Right atrium auricular region (tissue), 2 donors: ENCODE data around the gene NUAK2. TPM values are rescaled to one million over a fixed set of nuclear protein-coding genes. Genes with fewer than 3 reads are reported as not detected.
"Not testable (repeated sequence)": the region's sequence is repeated elsewhere in the genome, so short reads cannot be mapped to it uniquely, and the experiment has no call there.

Experiments used
- DNase-seq: peaks from one replicate; pipeline ENCODE4 v3.0.0-alpha.2; 2019; ENCODE audit warnings: low spot score
- H3K27ac ChIP-seq, 2 donors: fragments of 200-600 bp; sonication (generic); 1 replicate in 1 of 2; 2 replicates in 1 of 2; pipeline ENCODE4 v1.5.1; 2016 to 2019
- H3K27me3 ChIP-seq, 2 donors: fragments of 200-600 bp; sonication (generic); one replicate each; pipeline versions ENCODE4 v1.5.1 to v1.6.0; 2017 to 2019
- H3K36me3 ChIP-seq: fragments of 200-600 bp; sonication (generic); one replicate; pipeline ENCODE4 v1.5.1; 2016
- H3K4me1 ChIP-seq, 2 donors: fragments of 200-600 bp; sonication (generic); one replicate each; pipeline versions ENCODE4 v1.5.1 to v1.6.0; 2017 to 2019
- H3K4me3 ChIP-seq, 2 donors: fragments of 200-600 bp; sonication (generic); 1 replicate in 1 of 2; 2 replicates in 1 of 2; pipeline ENCODE4 v1.5.1; 2017 to 2019; ENCODE audit warnings: mild to moderate bottlenecking in 1 of 2, moderate library complexity in 1 of 2
- H3K9me3 ChIP-seq, 2 donors: fragments of 200-600 bp; sonication (generic); one replicate each; pipeline ENCODE4 v1.5.1; 2019
- CTCF ChIP-seq, 2 donors: fragments of 200-600 bp; sonication (generic); IDR thresholded peaks; one replicate each; pipeline ENCODE4 v1.5.1; 2019; ENCODE audit warnings: antibody characterized with exemption in 2 of 2
- total RNA-seq, 2 donors: library from RNA; depleted of rRNA; stranded (reverse); fragments of >200 nt; gene quantifications; one replicate each; pipeline ENCODE4 v1.1.0, GENCODE V29; 2016

NUAK2 gene
- total RNA-seq, 2 donors from 2014 or later: 0.67 to 1.7 TPM

GRCh38 chr1:205303247-205303888 lies 18.2 kb downstream of the NUAK2 start:
- no peak for TF ChIP-seq CTCF (IDR thresholded peaks at IDR 0.05)
- no peak for DNase-seq
- Histone ChIP-seq H3K27me3 (no peaks in the 10 kb centered on the region), H3K9me3 (no peaks in the 10 kb centered on the region), H3K36me3 (peaks cover 14% of the 10 kb centered on the region), H3K4me3 (no peak overlapping the region), H3K4me1 (peaks cover 0 to 7% of the 10 kb centered on the region in 2 donors), H3K27ac (no peak overlapping the region)

- H3K4me3 ChIP-seq: no peak overlapping the region
- H3K9me3 ChIP-seq: no peaks in the 10 kb centered on the region
- no peak overlapping the region for H3K27ac ChIP-seq
- no peaks in the 10 kb centered on the region for H3K27me3 ChIP-seq
- peaks cover 14% of the 10 kb centered on the region for H3K36me3 ChIP-seq
- TF ChIP-seq CTCF (IDR thresholded peaks at IDR 0.05): no peak
- H3K4me1 ChIP-seq: peaks cover 0 to 7% of the 10 kb centered on the region in 2 donors
- no peak for DNase-seq
Measured at GRCh38 chr1:205301842-205302588, 19.5 kb downstream of the NUAK2 start.

- H3K27ac ChIP-seq: no peak overlapping the region
- no peak for TF ChIP-seq CTCF (IDR thresholded peaks at IDR 0.05)
- DNase-seq: no peak
Measured at GRCh38 chr1:205301205-205301821, 20.2 kb downstream of the NUAK2 start.

GRCh38 chr1:205300149-205300548 lies 21.4 kb downstream of the NUAK2 start:
- no peak overlapping the region for H3K4me3 ChIP-seq
- no peak for DNase-seq
- H3K36me3 ChIP-seq: peaks cover 14% of the 10 kb centered on the region
- no peak overlapping the region for H3K27ac ChIP-seq
- no peaks in the 10 kb centered on the region for H3K9me3 ChIP-seq
- TF ChIP-seq CTCF (IDR thresholded peaks at IDR 0.05): no peak
- H3K27me3 ChIP-seq: no peaks in the 10 kb centered on the region
- peaks cover 0 to 7% of the 10 kb centered on the region in 2 donors for H3K4me1 ChIP-seq

More at GRCh38 chr1:205301205-205301821, 20.2 kb downstream of the NUAK2 start:
- Histone ChIP-seq H3K9me3 (no peaks in the 10 kb centered on the region), H3K4me3 (no peak overlapping the region), H3K27me3 (no peaks in the 10 kb centered on the region), H3K36me3 (peaks cover 14% of the 10 kb centered on the region), H3K4me1 (peaks cover 0 to 7% of the 10 kb centered on the region in 2 donors)

- no peak for DNase-seq
- H3K9me3 ChIP-seq: no peaks in the 10 kb centered on the region
- no peak overlapping the region for H3K27ac ChIP-seq
- H3K27me3 ChIP-seq: no peaks in the 10 kb centered on the region
- TF ChIP-seq CTCF (IDR thresholded peaks at IDR 0.05): no peak
- H3K36me3 ChIP-seq: peaks cover 5% of the 10 kb centered on the region
- H3K4me1 ChIP-seq: peaks cover 0 to 23% of the 10 kb centered on the region in 2 donors
- H3K4me3 ChIP-seq: no peak overlapping the region
Measured at GRCh38 chr1:205298191-205298994, 23.2 kb downstream of the NUAK2 start.

- DNase-seq, H3K27ac ChIP-seq, H3K9me3 ChIP-seq, H3K36me3 ChIP-seq, H3K4me3 ChIP-seq, H3K27me3 ChIP-seq: not testable (repeated sequence)
- peaks cover 0 to 23% of the 10 kb centered on the region in 2 donors for H3K4me1 ChIP-seq
Measured at GRCh38 chr1:205297546-205298177, 23.9 kb downstream of the NUAK2 start.
